ENCODE data around the gene ATG4C.

The ATG4C gene

GRCh38 chr1:62906428-62906886 lies 122.5 kb downstream of the ATG4C start:
- Histone ChIP-seq H3K4me1 (ENCODE audit: control insufficient read depth, insufficient read depth, low read length) (no peaks in the 10 kb centered on the region), H3K36me3 (ENCODE audit: control insufficient read depth in 2 of 2, insufficient read depth in 1 of 2, low read length in 2 of 2) (no peaks in the 10 kb centered on the region), H3K9me3 (ENCODE audit: control insufficient read depth, insufficient read depth, low read depth, low read length) (no peaks in the 10 kb centered on the region), H3K27ac (ENCODE audit: extremely low read depth, low read depth, low read length) (no peak overlapping the region), H3K4me3 (ENCODE audit: low read depth, low read length) (no peak overlapping the region)
- TF ChIP-seq ZNF354C (tag by site-specific recombination; IDR thresholded peaks at IDR 0.05; ENCODE audit: borderline replicate concordance, low read depth): no peak
- TF ChIP-seq, protein P1, sequence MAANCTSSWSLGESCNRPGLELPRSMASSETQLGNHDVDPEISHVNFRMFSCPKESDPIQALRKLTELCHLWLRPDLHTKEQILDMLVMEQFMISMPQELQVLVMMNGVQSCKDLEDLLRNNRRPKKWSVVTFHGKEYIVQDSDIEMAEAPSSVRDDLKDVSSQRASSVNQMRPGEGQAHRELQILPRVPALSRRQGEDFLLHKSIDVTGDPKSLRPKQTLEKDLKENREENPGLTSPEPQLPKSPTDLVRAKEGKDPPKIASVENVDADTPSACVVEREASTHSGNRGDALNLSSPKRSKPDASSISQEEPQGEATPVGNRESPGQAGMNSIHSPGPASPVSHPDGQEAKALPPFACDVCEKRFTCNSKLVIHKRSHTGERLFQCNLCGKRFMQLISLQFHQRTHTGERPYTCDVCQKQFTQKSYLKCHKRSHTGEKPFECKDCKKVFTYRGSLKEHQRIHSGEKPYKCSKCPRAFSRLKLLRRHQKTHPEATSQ (tag by site-specific recombination; IDR thresholded peaks at IDR 0.05): no peak
- TF ChIP-seq PRDM4 (tag by site-specific recombination; IDR thresholded peaks at IDR 0.05): no peak
- TF ChIP-seq ZNF514 (tag by site-specific recombination; IDR thresholded peaks at IDR 0.05): no peak
- ChIA-PET CTCF (interaction anchor here (0.6 to 5.1 kb wide), 11 partner anchors 9 to 154 kb away, joined by 3 to 30 read pairs (median 3); no protein-coding TSS in a partner anchor), POLR2A (no interaction called here)

DNA sequence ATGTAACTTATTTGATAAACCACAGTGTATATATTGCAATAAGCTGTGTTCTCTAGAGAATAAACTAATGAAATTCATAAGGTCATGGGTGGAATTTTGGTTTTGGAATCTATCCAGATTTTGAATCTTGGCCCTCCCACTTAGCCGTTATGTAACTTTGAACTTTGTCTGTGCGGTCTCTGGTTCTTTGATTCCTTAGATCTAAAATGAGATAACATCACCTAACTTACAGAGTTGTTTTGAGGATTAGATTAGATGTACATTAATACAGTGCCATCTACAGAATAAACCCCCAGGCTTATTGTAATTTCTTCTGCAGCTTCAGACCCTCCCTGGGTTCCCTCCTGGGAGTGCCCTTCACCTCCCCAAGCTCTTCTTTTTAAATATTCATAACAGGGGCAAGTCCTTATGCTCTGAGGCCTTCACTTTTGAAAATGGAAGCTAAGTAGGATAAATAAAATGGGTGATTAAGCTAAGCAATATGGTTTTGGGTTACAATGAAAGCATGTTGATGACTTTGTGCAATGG lies 124.3 kb downstream of the ATG4C start:
- CTCF ChIA-PET: interaction anchor here (0.9 to 5.1 kb wide), 4 partner anchors 9 to 281 kb away, joined by 3 to 30 read pairs (median 4); no protein-coding TSS in a partner anchor
- Histone ChIP-seq H3K4me3 (ENCODE audit: low read depth, low read length) (no peak overlapping the region), H3K9me3 (ENCODE audit: control insufficient read depth, insufficient read depth, low read depth, low read length) (no peaks in the 10 kb centered on the region), H3K4me1 (ENCODE audit: control insufficient read depth, insufficient read depth, low read length) (no peaks in the 10 kb centered on the region), H3K27ac (ENCODE audit: extremely low read depth, low read depth, low read length) (no peak overlapping the region), H3K36me3 (ENCODE audit: control insufficient read depth in 2 of 2, insufficient read depth in 1 of 2, low read length in 2 of 2) (no peaks in the 10 kb centered on the region)
- no peak for TF ChIP-seq ZNF416 (tag by site-specific recombination; IDR thresholded peaks at IDR 0.05)
- TF ChIP-seq ZNF10 (tag by site-specific recombination; IDR thresholded peaks at IDR 0.05): no peak
- no peak for TF ChIP-seq ZNF2 (tag by site-specific recombination; IDR thresholded peaks at IDR 0.05)
- no peak for TF ChIP-seq ATF2 (tag by site-specific recombination; IDR thresholded peaks at IDR 0.05; ENCODE audit: low read depth)
- TF ChIP-seq ZNF202 (tag by site-specific recombination; IDR thresholded peaks at IDR 0.05; ENCODE audit: borderline replicate concordance): no peak
- no peak for TF ChIP-seq KLF1 (tag by site-specific recombination; IDR thresholded peaks at IDR 0.05)
- TF ChIP-seq ZNF133 (tag by site-specific recombination; IDR thresholded peaks at IDR 0.05): no peak
- no peak for TF ChIP-seq ZNF513 (tag by site-specific recombination; IDR thresholded peaks at IDR 0.05)
- no peak for TF ChIP-seq ZNF23 (tag by site-specific recombination; IDR thresholded peaks at IDR 0.05; ENCODE audit: borderline replicate concordance)
- TF ChIP-seq ZNF629 (tag by site-specific recombination; IDR thresholded peaks at IDR 0.05): no peak
- POLR2A ChIA-PET: no interaction called here
